Ishikawa (cell line): Measurements from ENCODE around the gene ST3GAL3.

Experiments
- CEBPB ChIP-seq: IDR thresholded peaks from 2 replicates; pipeline ENCODE4 v1.6.1; 2012
- CREB1 ChIP-seq: IDR thresholded peaks from 2 replicates; pipeline ENCODE4 v1.6.1; 2012; ENCODE audit warnings: low read depth
- EGR1 ChIP-seq: IDR thresholded peaks from 2 replicates; pipeline ENCODE4 v1.6.1; 2012
- EP300 ChIP-seq: IDR thresholded peaks from 2 replicates; pipeline ENCODE4 v1.6.1; 2012; ENCODE audit warnings: borderline replicate concordance
- FOXM1 ChIP-seq: IDR thresholded peaks from 2 replicates; pipeline ENCODE4 v1.6.1; 2012; ENCODE audit warnings: low read depth, borderline replicate concordance
- MAX ChIP-seq: IDR thresholded peaks from 2 replicates; pipeline ENCODE4 v1.6.1; 2012
- NFIC ChIP-seq: IDR thresholded peaks from 2 replicates; pipeline ENCODE4 v1.6.1; 2012
- RAD21 ChIP-seq: IDR thresholded peaks from 2 replicates; pipeline ENCODE4 v1.6.1; 2012; ENCODE audit warnings: low read depth
- REST ChIP-seq: IDR thresholded peaks from 2 replicates; pipeline ENCODE4 v1.6.1; 2012; ENCODE audit warnings: low read depth, mild to moderate bottlenecking
- TAF1 ChIP-seq: IDR thresholded peaks from 2 replicates; pipeline ENCODE4 v1.6.1; 2012; ENCODE audit warnings: low read depth, mild to moderate bottlenecking
- TCF12 ChIP-seq: IDR thresholded peaks from 2 replicates; pipeline ENCODE4 v1.6.1; 2012; ENCODE audit warnings: low read depth
- TEAD4 ChIP-seq: IDR thresholded peaks from 2 replicates; pipeline ENCODE4 v1.6.1; 2012
- USF1 ChIP-seq: IDR thresholded peaks from 2 replicates; pipeline ENCODE4 v1.6.1; 2012
- YY1 ChIP-seq: IDR thresholded peaks from 2 replicates; pipeline ENCODE4 v1.6.1; 2012; ENCODE audit warnings: low read depth
- ZBTB7A ChIP-seq: IDR thresholded peaks from 2 replicates; pipeline ENCODE4 v1.6.1; 2012; ENCODE audit warnings: low read depth

ST3GAL3 gene

GRCh38 chr1:43849670-43850069 is 142.3 kb downstream of the ST3GAL3 start:
- TF ChIP-seq CREB1 (no peak), ZBTB7A (no peak), USF1 (no peak), EGR1 (no peak), TAF1 (no peak), RAD21 (no peak), NFIC (no peak), TEAD4 (no peak), CEBPB (no peak)

- TF ChIP-seq TAF1 = no peak
- TF ChIP-seq EGR1 = no peak
- TF ChIP-seq TEAD4 = no peak
- no peak for TF ChIP-seq NFIC
- no peak for TF ChIP-seq FOXM1
- TF ChIP-seq USF1 = no peak
- TF ChIP-seq RAD21 = no peak
- TF ChIP-seq MAX = no peak
- TF ChIP-seq TCF12 = no peak
- TF ChIP-seq EP300 = no peak
- TF ChIP-seq CEBPB = no peak
- no peak for TF ChIP-seq ZBTB7A
- no peak for TF ChIP-seq CREB1
- TF ChIP-seq YY1 = no peak
These were observed 143.4 kb downstream of the ST3GAL3 start for GRCh38 chr1:43850591-43851233.

- no peak for TF ChIP-seq CREB1
- no peak for TF ChIP-seq EGR1
- TF ChIP-seq FOXM1 = no peak
These were observed 144.4 kb downstream of the ST3GAL3 start for GRCh38 chr1:43851561-43852338.

GRCh38 chr1:43853161-43853921 is 146.0 kb downstream of the ST3GAL3 start:
- TF ChIP-seq REST (no peak), TCF12 (no peak), RAD21 (no peak), NFIC (0 out of 2 replicates have a peak, but pooled peaks have one; percentile 41), CEBPB (no peak)

GRCh38 chr1:43854473-43854872 is 147.1 kb downstream of the ST3GAL3 start:
- TF ChIP-seq CEBPB (no peak), REST (peak; percentile 77), ZBTB7A (no peak), EP300 (no peak), TAF1 (no peak), USF1 (no peak)

- no peak for TF ChIP-seq EP300
- no peak for TF ChIP-seq EGR1
- no peak for TF ChIP-seq TEAD4
- TF ChIP-seq TCF12 = no peak
- TF ChIP-seq REST = no peak
- TF ChIP-seq MAX = no peak
- TF ChIP-seq CEBPB = no peak
- no peak for TF ChIP-seq USF1
- no peak for TF ChIP-seq TAF1
- TF ChIP-seq FOXM1 = no peak
These were observed 148.9 kb downstream of the ST3GAL3 start for GRCh38 chr1:43856188-43856587.
